Suprapubic skin (tissue), 4 donors: ENCODE data around the gene SDHA. TPM values are rescaled to one million over a fixed set of nuclear protein-coding genes. Genes with fewer than 3 reads are reported as not detected.
A peak's percentile ranks its signal among the peaks of the same experiment; 100 is the strongest.
"Not testable (repeated sequence)": the region's sequence is repeated elsewhere in the genome, so short reads cannot be mapped to it uniquely, and the experiment has no call there.

Source experiments
- DNase-seq, 2 donors: peaks; one replicate each; pipeline ENCODE4 v3.0.0-alpha.2; 2019; ENCODE audit warnings: low spot score in 2 of 2
- H3K27ac ChIP-seq: fragments of 200-600 bp; sonication (generic); one replicate; pipeline ENCODE4 v1.5.1; 2019
- H3K27me3 ChIP-seq: fragments of 200-600 bp; sonication (generic); one replicate; pipeline ENCODE4 v1.5.1; 2019
- H3K36me3 ChIP-seq: fragments of 200-600 bp; sonication (generic); one replicate; pipeline ENCODE4 v1.5.1; 2019
- H3K4me1 ChIP-seq: fragments of 200-600 bp; sonication (generic); one replicate; pipeline ENCODE4 v1.5.1; 2019
- H3K4me3 ChIP-seq: fragments of 200-600 bp; sonication (generic); one replicate; pipeline ENCODE4 v1.5.1; 2019; ENCODE audit warnings: mild to moderate bottlenecking
- H3K9me3 ChIP-seq: fragments of 200-600 bp; sonication (generic); one replicate; pipeline ENCODE4 v1.5.1; 2019
- CTCF ChIP-seq, 2 donors: fragments of 200-600 bp in 1 of 2; fragments of 450-650 bp in 1 of 2; sonication (generic) in 1 of 2; IDR thresholded peaks; one replicate each; pipeline ENCODE4 v1.5.1; 2016 to 2019; ENCODE audit warnings: antibody characterized with exemption in 2 of 2, mild to moderate bottlenecking in 1 of 2, moderate library complexity in 1 of 2
- EP300 ChIP-seq: sonication (generic); formaldehyde crosslinking; IDR thresholded peaks from one replicate; pipeline ENCODE4 v1.6.1; 2017; ENCODE audit warnings: antibody characterized with exemption
- POLR2A ChIP-seq, 2 donors: fragments of 450-650 bp; IDR thresholded peaks; one replicate each; pipeline ENCODE4 v1.6.1; 2017; ENCODE audit warnings: antibody characterized with exemption in 2 of 2, mild to moderate bottlenecking in 2 of 2, moderate library complexity in 2 of 2
- POLR2AphosphoS5 ChIP-seq, 3 donors: sonication (generic); formaldehyde crosslinking; IDR thresholded peaks; one replicate each; pipeline ENCODE4 v1.6.1; 2017; ENCODE audit warnings: antibody characterized with exemption in 3 of 3
- WGBS: methylation state at CpG from one replicate; pipeline ENCODE4 v1.1.5; 2018; 5-methylcytosine and 5-hydroxymethylcytosine counted together
- total RNA-seq, 4 donors: library from RNA; depleted of rRNA; stranded (reverse); fragments of >200 nt; gene quantifications; one replicate each; pipeline ENCODE4 v1.1.0, GENCODE V29; 2016

Gene SDHA
- total RNA-seq, 4 donors from 2014 or later = 51.5 to 80.2 (median 68.7) TPM

GRCh38 chr5:302416-302815 is 84.3 kb downstream of the SDHA start:
- H3K4me3 ChIP-seq, H3K4me1 ChIP-seq: not testable (repeated sequence)
- 82% methylated on average over 6 of the region's 8 CpGs for WGBS

GRCh38 chr5:302966-303365 is 84.8 kb downstream of the SDHA start:
- Histone ChIP-seq H3K36me3 (peaks cover 29% of the 10 kb centered on the region), H3K4me1 (no peaks in the 10 kb centered on the region), H3K9me3 (no peaks in the 10 kb centered on the region), H3K27ac (no peak overlapping the region), H3K27me3 (no peaks in the 10 kb centered on the region), H3K4me3 (no peak overlapping the region)
- WGBS = 88% methylated on average over 8 of the region's 8 CpGs
- peak in 1 of 2 donors; percentile 26 for DNase-seq
- TF ChIP-seq POLR2AphosphoS5 (IDR thresholded peaks at IDR 0.05) = no peak
- TF ChIP-seq POLR2A (IDR thresholded peaks at IDR 0.05) = no peak
- TF ChIP-seq EP300 = no peak
- TF ChIP-seq CTCF (IDR thresholded peaks at IDR 0.05) = no peak

More at GRCh38 chr5:302416-302815, 84.3 kb downstream of the SDHA start:
- H3K36me3 ChIP-seq = peaks cover 23% of the 10 kb centered on the region
- peak in 1 of 2 donors; percentile 13 for DNase-seq
- H3K27me3 ChIP-seq, H3K27ac ChIP-seq, H3K9me3 ChIP-seq: not testable (repeated sequence)

GRCh38 chr5:303741-304140 is 85.6 kb downstream of the SDHA start:
- H3K27me3 ChIP-seq, H3K4me1 ChIP-seq, H3K9me3 ChIP-seq, H3K27ac ChIP-seq, H3K4me3 ChIP-seq: not testable (repeated sequence)
- DNase-seq = peak; percentile 5 to 40
- WGBS = 93% methylated on average over 2 of the region's 8 CpGs
- H3K36me3 ChIP-seq = peaks cover 33% of the 10 kb centered on the region

GRCh38 chr5:305050-305449 is 86.9 kb downstream of the SDHA start:
- Histone ChIP-seq H3K27me3 (no peaks in the 10 kb centered on the region), H3K4me3 (no peak overlapping the region), H3K36me3 (peaks cover 39% of the 10 kb centered on the region), H3K9me3 (no peaks in the 10 kb centered on the region), H3K4me1 (no peaks in the 10 kb centered on the region), H3K27ac (no peak overlapping the region)
- no peak for TF ChIP-seq POLR2A (IDR thresholded peaks at IDR 0.05)
- TF ChIP-seq EP300 = no peak
- no peak for TF ChIP-seq POLR2AphosphoS5 (IDR thresholded peaks at IDR 0.05)
- TF ChIP-seq CTCF (IDR thresholded peaks at IDR 0.05) = no peak
- 70% methylated on average over 8 of the region's 9 CpGs for WGBS
- DNase-seq = peak in 1 of 2 donors; percentile 26

- H3K4me3 ChIP-seq = no peak overlapping the region
- no peaks in the 10 kb centered on the region for H3K4me1 ChIP-seq
- no peaks in the 10 kb centered on the region for H3K27me3 ChIP-seq
- H3K27ac ChIP-seq = no peak overlapping the region
- WGBS = 93% methylated on average over 13 of the region's 14 CpGs
- DNase-seq = peak; percentile 27 to 48
- no peaks in the 10 kb centered on the region for H3K9me3 ChIP-seq
- peaks cover 43% of the 10 kb centered on the region for H3K36me3 ChIP-seq
- TF ChIP-seq EP300 = no peak
- TF ChIP-seq CTCF (IDR thresholded peaks at IDR 0.05) = no peak
- TF ChIP-seq POLR2AphosphoS5 (IDR thresholded peaks at IDR 0.05) = no peak
- no peak for TF ChIP-seq POLR2A (IDR thresholded peaks at IDR 0.05)
Observed at GRCh38 chr5:305459-305858, 87.3 kb downstream of the SDHA start.

- no peaks in the 10 kb centered on the region for H3K27me3 ChIP-seq
- no peak overlapping the region for H3K4me3 ChIP-seq
- peak; percentile 35 to 58 for DNase-seq
- no peak for TF ChIP-seq POLR2A (IDR thresholded peaks at IDR 0.05)
- no peak for TF ChIP-seq POLR2AphosphoS5 (IDR thresholded peaks at IDR 0.05)
- no peak for TF ChIP-seq CTCF (IDR thresholded peaks at IDR 0.05)
- no peak for TF ChIP-seq EP300
- H3K4me1 ChIP-seq = no peaks in the 10 kb centered on the region
- no peak overlapping the region for H3K27ac ChIP-seq
- WGBS = 93% methylated on average over 21 of the region's 28 CpGs
- peaks cover 51% of the 10 kb centered on the region for H3K36me3 ChIP-seq
- no peaks in the 10 kb centered on the region for H3K9me3 ChIP-seq
Observed at GRCh38 chr5:306011-306805, 88.1 kb downstream of the SDHA start.

Other genes starting within 250 kb of the SDHA start
- 1 to 10 TPM in 2 of 4 donors, under 1 TPM in 2; 0.45 to 2.4 (median 1.2) TPM for gene PLEKHG4B, start 126.2 kb upstream of the SDHA start, total RNA-seq
- gene LRRC14B, start 26.8 kb upstream of the SDHA start, total RNA-seq = not detected
- gene CCDC127, start 167 bp upstream of the SDHA start, total RNA-seq = 10 to 100 TPM in 1 of 4 donors, 1 to 10 TPM in 3; 3.1 to 11.7 (median 5.1) TPM
- 100 to 1,000 TPM in 1 of 4 donors, 10 to 100 TPM in 3; 90.1 to 105 (median 96.7) TPM for gene PDCD6, start 53.3 kb downstream of the SDHA start, total RNA-seq
- gene AHRR, start 103.4 kb downstream of the SDHA start, total RNA-seq = 10 to 100 TPM in 1 of 4 donors, 1 to 10 TPM in 3; 3.0 to 10.7 (median 4.2) TPM
- 100 to 1,000 TPM in 1 of 4 donors, 10 to 100 TPM in 3; 68.9 to 199 (median 83.4) TPM for gene EXOC3, start 224.9 kb downstream of the SDHA start, total RNA-seq